ENCODE data around the gene STARD4.

STARD4 gene, protein sequence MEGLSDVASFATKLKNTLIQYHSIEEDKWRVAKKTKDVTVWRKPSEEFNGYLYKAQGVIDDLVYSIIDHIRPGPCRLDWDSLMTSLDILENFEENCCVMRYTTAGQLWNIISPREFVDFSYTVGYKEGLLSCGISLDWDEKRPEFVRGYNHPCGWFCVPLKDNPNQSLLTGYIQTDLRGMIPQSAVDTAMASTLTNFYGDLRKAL

DNA sequence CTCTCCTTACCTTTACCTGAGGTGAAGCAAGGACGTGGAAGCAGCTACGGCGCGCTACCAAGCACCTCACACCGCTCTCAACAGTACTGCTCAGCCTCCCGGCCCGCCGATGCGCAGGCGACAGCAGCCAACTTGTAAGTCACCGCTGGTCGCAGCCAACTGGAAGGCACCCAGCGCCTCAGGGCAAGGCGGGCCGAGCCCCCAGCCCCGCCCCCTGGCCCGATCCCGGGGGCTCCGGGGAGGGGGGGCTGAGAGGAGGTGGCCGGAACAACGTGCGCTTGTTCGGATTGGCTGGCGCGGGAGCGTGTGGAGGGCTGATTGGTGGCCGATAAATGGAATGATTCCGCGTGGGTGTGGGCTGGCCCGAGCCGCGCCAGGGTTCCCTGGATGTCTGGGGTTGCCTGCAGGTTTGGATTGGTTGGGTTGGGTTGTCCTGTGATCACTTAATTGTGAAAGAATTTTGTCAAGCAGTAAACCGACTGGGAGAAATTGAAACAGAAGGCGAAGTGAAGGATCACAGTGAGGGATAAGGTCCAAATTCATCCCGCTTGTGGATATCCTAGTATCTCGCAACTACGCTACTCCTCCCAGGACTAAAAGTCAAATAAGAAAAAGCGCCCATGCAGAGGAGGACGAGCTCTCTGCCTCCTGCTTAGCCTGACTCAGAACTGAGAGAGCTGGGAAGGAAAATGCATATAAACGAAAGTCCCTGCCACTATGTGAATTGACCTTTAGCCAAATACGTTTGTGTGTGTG, at the start of gene STARD4:
TSS of gene STARD4 (minus strand) at position 161 of the 756 bp plus-strand sequence. CDS start 5,102 bp downstream, outside the sequence.
- DNase-seq, result peak; percentile 95

DNA sequence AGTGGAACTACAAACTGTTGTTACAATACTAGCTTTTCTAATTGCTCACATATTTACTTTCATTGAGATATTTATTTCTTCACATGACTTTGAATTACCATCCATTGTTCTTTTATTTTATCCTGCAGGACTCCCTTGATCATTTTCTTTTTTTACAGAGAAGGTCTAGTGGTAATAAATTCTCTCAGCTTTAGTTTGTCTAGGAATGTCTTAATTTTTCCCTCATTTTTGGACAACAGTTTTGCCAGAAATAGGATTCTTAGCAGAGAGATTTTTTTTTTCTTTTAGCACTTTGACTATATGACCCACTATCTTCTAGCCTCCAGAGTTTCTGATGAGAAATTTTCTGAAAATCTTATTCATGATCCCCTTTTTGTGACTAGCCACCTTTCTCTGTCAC, 47.3 kb upstream of the STARD4 start:
- DNase-seq, result no peak

DNA sequence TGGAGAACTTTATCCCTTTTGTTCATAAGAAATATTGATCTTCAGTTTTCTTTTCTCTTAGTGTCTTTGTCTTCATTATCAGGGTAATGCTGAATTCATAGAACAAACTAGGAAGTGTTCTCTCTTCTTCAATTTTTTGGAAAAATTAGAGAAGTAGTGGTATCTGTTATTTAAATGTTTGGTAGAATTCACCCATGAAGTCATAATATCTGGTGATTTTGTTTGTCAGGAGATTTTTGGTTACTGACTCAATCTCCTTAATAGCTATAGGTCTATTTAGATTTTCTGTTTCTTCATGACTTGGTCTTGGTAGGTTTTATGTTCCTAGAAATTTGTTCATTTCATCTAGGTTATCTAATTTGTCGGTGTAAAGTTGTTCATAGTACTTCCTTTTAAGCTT, 45.4 kb upstream of the STARD4 start:
- no peak for DNase-seq

DNA sequence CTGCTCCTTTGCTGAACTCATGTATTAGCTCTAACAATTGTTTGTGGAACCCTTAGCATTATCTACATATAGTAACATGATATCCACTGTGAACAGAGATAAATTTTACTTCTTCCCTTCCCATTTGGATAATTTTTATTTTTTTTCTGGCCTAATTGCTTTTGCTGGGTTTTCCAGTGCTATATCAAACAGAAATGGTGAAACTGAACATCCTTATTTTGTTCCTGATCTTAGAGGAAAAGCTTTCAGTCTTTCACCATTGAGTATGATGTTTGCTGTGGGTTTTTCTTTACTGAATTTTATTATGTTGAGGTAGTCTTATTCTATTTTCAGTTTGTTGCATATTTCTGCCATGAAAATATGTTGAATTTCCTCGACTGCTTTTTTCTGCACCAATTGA, 44.8 kb upstream of the STARD4 start:
- DNase-seq, result no peak

DNA sequence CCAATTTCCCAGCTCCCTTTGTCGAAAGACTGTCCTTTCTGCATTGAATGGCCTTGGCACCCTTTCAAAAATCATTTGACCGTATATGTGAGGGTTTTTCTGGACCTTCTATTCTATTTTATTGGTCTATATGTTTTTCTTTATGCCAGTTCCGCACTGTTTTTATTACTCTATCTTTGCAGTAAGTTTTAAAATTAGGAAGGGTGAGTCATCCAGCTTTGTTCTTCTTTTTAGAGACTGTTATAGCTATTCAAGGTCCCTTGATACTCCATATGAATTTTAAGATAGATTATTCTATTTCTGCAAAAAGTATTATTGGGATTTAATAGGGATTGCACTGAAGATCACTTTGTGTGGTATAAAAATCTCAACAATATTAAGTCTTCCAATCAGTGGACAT, 44.2 kb upstream of the STARD4 start:
- no peak for DNase-seq

DNA sequence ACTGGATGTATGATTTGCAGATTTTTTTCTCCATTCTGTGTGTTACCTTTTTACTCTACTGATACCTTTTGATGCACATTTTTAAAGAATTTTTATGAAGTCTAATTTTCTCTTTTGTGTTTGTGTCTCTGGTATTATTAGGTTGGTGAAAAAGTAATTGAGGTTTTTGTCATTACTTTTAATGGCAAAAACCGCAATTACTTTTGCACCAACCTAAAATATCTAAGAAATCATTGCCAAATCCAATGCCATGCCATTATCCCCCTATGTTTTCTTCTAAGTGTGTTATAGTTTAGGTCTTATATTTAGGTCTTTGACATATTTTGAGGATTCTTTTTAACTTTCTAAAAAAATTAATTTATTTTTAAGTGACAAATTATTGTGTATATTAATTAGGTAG, 43.4 kb upstream of the STARD4 start:
- no peak for DNase-seq

DNA sequence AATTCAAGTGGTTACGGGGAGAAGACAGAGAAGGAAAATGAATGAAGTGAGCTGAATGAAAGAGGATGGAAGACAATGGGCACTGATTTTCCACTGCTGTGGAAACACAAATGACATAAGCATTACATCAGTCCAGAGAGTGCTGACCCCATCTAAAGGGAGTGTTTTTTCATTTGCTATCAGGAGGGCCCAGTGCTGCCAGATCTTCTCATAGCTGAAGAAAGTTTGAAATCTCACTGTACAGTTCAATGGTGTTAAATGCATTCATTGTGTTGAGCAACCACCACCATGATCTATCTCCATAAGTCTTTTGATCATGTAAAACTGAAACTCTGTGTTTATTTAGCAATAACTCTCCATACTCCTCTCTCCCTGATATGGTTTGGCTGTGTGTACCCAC, 41.5 kb upstream of the STARD4 start:
- no peak for DNase-seq

DNA sequence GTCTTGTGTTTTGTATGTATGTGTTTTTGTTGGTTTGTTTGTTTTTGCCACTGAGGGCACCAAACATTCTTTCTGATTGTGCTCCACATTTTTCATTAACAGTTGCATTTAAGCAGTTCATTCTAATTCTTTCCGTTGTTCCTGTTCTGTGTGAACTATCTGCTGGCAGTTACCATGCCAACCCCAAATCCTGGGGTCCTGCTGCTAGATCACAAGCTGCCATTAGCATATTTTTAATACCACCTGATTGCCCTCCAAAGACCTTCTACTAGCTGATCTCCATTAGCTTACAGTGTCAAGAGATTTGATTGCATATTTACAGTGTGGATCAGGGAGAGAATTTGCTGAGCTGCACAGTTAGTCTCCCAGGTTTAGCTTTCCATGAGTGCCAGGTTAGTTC, 40.6 kb upstream of the STARD4 start:
- DNase-seq, result no peak

DNA sequence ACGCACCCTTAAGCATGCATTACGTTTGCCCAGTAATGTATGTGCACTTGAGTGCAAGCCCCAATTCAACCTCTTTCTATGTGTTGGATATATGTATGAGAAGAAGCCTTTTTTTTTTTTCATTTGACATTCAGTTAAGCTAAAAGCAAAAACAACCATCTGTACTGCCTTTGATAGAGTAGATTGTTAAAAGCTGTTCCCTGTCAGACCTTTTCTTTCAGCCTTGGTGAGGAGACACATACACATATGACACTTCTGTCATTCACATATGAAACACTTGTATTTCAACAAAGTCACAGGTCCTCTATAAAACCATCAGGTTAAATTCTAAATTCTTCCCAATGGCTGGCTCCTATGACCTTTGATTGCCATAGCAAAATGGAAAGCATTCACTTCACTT, 40.2 kb upstream of the STARD4 start:
- no peak for DNase-seq

DNA sequence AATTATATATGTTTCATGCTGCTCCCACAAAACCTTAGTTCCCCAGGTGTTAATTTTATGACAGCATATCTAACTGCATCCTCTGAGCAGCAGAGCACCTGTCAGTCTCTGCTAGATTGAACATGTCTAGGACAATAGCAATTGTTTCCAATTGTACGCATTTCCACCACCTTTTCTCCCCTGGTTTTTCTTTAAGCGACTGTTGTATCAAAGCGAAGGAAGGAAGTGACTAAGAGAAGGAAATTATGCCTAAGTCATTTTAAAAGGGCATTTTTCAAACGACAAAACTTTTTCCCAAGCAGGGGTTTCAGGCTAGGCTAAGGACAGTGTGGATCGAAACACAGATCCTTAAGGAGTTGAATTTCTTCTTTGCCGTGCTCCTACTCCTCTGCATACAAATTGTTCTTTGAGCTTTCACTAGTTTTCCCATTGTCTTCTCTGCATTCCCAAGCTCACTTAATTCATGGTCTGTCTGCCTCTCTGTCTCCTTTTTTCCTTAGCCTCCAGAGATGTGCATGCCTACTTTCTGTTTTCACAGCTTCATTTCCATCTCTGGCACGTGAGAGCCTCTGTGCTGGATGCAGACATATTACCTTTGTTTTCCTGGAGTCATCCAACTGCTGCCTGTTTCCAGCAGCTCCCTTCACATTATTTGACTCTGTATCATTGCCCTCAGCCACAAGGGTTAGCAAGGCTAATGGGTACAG, 39.4 kb upstream of the STARD4 start:
- no peak for DNase-seq

DNA sequence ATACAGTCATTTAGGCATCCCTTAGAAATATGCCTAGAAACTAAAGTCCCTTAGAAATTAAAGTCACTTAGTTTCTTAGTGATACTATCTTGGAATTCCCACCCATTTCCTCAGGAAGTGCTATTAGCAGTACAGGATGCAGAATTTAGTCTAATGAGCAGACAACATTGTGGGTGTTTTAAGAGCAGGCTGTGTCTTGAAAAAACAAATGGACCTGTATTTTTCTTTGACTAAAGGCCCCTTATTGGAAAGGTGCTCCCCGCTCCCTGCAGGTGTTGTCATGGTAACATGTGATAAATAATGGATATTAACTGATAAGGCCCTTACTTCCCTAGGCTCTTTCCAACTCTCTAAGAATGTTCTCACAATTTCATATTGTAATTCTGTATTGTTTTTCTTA, 38.8 kb upstream of the STARD4 start:
- no peak for DNase-seq

DNA sequence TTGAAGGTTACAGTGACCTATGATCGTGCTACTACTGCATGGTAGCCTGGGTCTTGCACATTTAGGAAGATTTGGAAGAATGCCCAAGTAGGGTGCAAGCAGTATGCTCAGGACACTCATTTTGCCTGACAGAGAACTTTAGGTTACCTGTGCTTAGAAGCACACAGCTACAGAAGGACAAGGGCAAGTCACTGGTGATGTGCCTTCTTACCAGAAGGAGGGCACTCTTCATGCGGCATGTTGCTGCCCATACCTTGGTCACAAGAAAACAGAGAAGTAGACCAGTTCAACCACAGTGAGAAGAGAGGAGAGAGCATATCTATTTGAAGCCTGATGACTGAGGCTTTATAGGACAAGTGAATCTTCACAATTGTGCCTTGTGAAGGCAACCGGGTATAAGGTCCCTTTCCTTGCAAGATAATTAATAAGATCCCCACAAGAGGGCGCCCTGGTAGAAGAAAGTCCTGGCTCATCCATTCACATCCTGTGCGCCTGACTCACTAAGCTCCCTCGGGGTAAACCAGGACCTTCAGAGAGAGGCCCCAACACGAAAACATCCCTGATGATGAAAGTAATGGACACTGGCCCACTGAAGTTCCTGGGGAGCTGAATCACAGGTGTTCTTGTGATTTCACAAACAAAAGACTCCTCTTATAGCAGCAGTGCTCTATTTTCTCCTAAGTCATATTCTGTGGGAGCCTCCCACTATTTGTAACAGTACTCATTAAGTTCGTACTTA, 38.1 kb upstream of the STARD4 start:
- DNase-seq, result peak; percentile 85

DNA sequence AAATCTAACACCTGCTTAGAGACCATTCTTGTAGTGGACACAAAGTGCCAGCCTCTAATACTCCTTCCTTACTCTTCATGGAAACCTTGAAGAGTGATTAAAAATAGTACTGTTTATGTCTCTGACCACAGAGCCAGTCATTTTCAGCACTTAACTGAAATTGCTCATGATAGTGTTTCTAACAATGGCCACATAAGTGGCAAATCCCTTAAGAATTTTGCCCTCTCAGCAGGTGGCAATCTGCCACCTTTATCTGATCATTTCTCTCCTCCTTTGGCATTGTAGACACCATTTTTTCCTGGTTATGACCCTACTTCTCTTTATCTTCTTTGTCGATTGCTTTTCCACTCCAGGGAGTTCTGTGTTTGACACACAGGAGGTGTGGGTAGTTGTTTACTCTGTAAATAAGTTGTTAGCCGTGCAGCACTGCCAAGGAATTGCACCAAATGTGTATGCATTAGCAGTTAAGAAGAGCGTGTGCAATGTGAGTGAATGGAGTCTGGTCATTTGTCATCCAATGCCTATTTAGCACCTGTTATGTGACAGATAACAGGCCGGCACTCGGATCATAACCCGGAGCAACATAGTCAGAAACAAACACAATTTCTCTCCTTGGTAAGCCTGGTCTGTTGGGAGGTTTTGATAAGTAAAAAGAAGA, 36.8 kb upstream of the STARD4 start:
- DNase-seq, result no peak

DNA sequence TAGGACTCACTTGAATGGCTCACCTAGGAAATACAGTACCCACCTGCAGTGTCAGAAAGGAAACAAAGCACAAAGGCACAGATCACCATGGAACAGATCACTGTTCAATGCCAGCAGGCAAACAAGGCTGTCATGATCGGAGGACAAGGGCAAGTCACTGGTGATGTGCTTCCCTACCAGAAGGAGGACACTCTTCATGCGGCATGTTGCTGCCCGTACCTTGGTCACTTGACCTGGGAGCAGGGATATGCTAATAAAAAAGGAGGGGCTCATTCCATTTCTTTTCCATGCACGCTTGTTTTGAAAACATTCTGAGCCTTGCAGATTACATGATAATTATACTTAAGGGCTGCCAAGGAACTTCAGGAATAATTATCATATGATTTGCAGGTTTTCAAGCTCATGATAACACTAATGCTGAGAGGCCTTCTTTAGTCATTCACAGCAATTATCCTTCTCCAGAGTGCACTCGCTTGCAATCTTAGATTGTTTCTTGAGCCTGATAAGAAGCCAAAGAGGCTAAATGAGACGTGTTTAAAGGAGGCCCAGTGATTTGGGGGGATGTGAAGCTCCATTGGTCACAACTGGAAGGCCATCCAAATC, 36.1 kb upstream of the STARD4 start:
- DNase-seq, result no peak

DNA sequence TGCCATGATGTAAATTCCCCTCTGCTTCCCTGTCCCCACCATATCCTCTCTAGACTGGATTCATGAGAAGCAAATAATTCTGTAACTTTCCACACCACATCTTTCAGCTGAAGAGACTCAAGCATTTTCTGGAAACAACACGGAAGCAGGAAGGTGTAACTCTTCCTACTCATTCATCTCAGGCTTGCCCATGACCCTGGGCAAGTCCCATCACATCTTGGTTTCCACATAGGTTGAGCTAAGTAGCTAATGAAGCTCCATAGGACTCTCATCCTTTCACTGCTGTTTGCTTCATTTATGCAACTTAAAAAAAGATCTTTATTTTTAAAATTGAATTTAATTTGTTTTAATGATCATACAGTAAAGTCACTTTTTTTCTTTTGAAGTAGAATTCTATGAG, 32.7 kb upstream of the STARD4 start:
- no peak for DNase-seq

DNA sequence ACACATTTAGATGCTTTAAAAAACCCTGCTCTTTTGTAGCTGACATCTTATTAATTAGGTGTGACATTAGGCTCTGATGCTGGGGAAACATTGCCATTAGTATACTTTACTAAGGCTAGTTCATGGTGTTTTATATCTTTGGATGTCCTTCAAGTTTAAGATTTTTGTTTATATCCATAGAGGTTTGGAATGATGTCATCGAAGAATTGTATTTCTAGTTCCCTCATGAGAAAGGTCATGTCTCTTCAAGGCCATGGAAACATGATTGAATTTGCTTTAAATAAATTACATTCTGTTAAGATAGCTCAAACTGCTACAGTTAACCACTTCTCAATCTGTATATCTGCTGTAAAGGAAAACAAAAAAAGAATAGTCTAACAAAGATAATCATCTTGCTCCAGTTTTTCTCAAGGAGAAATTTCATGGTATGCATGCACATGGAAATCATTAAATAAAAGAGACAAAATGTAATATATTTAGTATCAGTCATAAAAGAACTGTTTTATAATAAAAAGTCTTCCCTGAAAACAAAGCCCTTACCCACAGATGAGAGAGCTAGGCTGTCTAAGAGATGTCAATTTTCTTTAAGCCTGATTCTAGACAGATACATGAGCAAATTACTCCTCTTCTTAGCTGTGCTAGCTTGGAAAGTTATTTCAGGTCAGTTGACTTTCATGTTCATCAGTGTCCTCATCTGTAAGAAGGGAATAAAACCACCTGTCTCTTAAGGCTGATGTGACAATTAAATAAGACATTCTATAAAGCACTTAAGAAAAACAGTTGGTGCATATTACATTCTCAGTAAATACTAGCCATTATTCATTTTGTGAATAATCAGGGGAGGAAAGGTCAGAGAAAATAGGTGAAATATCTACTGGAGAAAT, 25.0 kb upstream of the STARD4 start:
- DNase-seq, result no peak

DNA sequence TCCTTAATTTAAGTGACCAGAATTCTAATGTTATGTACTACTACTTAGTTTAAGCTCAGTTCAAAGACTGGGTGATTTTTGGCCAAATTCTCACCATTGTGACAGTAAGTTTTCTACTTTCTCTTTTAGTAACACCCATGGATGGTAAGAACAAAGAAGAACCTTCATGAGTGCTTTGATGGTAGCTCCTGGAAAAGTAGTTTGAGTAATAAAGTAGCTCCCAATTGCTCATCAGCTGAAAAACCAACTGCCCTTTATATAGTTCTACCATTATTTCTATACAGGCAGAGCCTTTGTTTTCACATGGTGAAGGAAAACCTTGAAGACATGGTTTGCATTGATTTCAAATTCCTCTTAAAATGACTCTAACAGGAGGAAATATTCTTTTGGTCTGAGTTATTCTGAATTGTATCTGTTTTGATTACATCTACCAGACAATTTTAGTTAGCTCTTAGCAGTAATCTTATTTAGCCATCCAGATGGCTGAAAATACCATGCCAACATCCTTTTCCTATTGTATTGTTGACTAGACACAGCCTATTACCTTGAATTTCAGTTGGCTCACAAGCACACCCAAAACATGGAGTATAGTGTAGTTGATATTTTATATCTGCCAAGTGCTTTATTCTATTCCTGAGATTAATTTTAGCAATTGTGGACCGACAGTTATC, 23.7 kb upstream of the STARD4 start:
- DNase-seq, result no peak

DNA sequence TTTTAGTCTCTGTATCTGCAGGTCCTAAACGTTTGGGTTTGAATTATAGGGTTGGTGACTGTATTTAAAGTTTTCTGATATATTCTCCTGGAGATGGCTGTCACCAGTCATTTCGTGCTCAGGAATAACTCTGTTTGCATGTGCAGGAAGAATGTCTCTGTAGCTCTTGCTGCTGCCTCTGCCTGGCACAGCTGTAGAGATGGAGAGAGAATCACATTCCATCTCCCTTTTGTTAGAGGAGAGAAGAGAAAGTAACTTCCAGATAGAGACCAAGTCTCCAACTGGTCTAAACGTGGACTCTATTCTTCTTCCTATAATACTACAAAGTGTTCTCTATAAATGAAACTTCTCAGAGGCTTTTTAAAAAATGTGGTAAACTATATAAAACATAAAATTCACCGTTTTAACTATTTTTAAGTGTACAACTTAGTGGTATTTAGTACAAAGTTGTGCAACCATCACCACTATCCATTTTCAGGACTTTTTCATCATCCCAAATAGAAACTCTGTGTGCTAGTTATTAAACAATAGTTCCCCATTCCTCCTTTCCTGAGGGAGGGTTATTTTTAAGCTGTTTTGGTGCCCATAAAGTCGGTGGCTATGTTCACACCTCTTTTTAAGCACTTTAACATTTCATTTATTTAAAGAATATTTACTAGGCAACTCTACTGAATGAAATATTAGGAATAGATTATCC, 20.7 kb upstream of the STARD4 start:
- DNase-seq, result no peak

DNA sequence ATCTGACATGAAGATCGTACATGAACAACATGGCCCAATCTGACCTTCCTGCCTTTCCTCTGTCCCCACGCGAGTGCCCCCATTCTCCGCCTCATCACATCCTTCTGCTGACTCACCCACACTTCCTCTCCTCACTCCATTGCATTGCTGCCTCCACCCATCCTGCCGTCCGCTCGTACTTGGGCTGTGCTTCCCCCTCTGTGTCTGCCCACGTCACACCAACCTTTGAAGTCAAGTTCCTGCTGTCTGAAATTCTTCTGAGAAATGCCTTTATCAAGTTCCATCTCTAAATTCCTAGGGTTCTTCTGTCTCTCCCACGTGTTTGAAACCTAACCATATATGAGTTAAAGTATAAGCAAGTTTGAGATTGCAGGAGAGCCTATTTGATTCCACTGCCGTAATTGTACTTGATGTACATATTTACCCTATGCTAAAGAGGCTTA, 18.0 kb upstream of the STARD4 start:
- peak; percentile 86 for DNase-seq

DNA sequence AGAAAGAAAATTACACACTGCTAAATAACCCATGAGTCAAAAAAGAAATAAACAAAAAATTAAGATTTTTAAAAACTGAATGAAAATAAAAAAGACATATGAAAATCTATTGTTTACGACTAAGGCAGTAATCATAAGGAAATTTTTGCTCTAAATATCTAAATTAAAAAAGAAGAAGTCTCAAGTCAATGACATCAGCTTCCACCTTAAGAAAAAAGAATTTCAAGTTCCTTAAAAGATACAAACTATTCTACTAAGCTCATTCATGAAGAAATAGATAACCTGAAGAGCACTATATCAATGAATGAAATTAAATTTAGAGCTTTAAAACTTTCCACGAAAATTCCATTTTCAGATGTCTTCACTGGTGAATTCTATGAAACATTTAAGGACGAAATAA, 15.7 kb upstream of the STARD4 start:
- DNase-seq, result no peak
